Upper lobe of left lung (tissue), 6 donors: ENCODE data around the gene TMEM126B. TPM values are rescaled to one million over a fixed set of nuclear protein-coding genes. Genes with fewer than 3 reads are reported as not detected.

Experiments
- ATAC-seq, 2 donors: fragments of 200-7000 bp; cut with Tn5 transposase; one replicate each; pipeline ENCODE4 v1.9.1; 2022; ENCODE audit warnings: mild to moderate bottlenecking in 2 of 2, moderate library complexity in 2 of 2; ENCODE audit not compliant: low FRiP score in 2 of 2
- DNase-seq, 2 donors: peaks; one replicate each; pipeline ENCODE4 v3.0.0-alpha.2; 2019 to 2020
- H3K27ac ChIP-seq, 4 donors: fragments of 200-600 bp; sonication (generic); one replicate each; pipeline ENCODE4 v1.5.1; 2016 to 2019
- H3K27me3 ChIP-seq, 4 donors: fragments of 200-600 bp; sonication (generic); one replicate each; pipeline ENCODE4 v1.5.1; 2017 to 2019
- H3K36me3 ChIP-seq, 4 donors: fragments of 200-600 bp; sonication (generic); one replicate each; pipeline ENCODE4 v1.5.1; 2016 to 2019
- H3K4me1 ChIP-seq, 4 donors: fragments of 200-600 bp; sonication (generic); one replicate each; pipeline ENCODE4 v1.5.1; 2018 to 2019
- H3K4me3 ChIP-seq, 4 donors: fragments of 200-600 bp; sonication (generic); one replicate each; pipeline ENCODE4 v1.5.1; 2017 to 2019; ENCODE audit warnings: mild to moderate bottlenecking in 2 of 4, moderate library complexity in 1 of 4
- H3K9me3 ChIP-seq, 4 donors: fragments of 200-600 bp; sonication (generic); one replicate each; pipeline ENCODE4 v1.5.1; 2018 to 2019
- EP300 ChIP-seq, 4 donors: sonication (generic); formaldehyde crosslinking; IDR thresholded peaks; one replicate each; pipeline ENCODE4 v1.5.1; 2017; ENCODE audit warnings: antibody characterized with exemption in 4 of 4, control low read depth in 2 of 4
- POLR2A ChIP-seq, 4 donors: fragments of 450-650 bp; IDR thresholded peaks; one replicate each; pipeline ENCODE4 v1.5.1; 2016 to 2017; ENCODE audit warnings: antibody characterized with exemption in 4 of 4, mild to moderate bottlenecking in 2 of 4
- POLR2AphosphoS5 ChIP-seq, 2 donors: sonication (generic); formaldehyde crosslinking; IDR thresholded peaks; one replicate each; pipeline ENCODE4 v1.5.1; 2017; ENCODE audit warnings: antibody characterized with exemption in 2 of 2
- WGBS, 2 donors: methylation state at CpG; one replicate each; pipeline ENCODE4 v1.1.5; 2017 to 2018; 5-methylcytosine and 5-hydroxymethylcytosine counted together
- total RNA-seq, 6 donors: library from RNA; depleted of rRNA in 4 of 6; stranded (reverse); fragments of >200 nt in 4 of 6; gene quantifications; one replicate each; pipeline versions ENCODE4 v1.1.0 to v1.2.1, GENCODE V29; 2016 to 2021
- TF ChIP-seq, protein P1 (sequence below), 6 experiments: fragments of 450-650 bp in 4 of 6; fragments of 200-600 bp in 2 of 6; sonication (generic) in 2 of 6; IDR thresholded peaks; one replicate each; pipeline ENCODE4 v1.5.1; 2016 to 2019; ENCODE audit warnings: antibody characterized with exemption in 6 of 6
- donor health status: DM: no; HTN: no; CAD: no; lungs with moderate emphysema.
- donor health status: DM: no; HTN: yes; CAD: no; lungs with severe emphysema.

Gene TMEM126B
- total RNA-seq, 6 donors from 2014 or later: 19.3 to 72.6 (median 44.8) TPM

DNA sequence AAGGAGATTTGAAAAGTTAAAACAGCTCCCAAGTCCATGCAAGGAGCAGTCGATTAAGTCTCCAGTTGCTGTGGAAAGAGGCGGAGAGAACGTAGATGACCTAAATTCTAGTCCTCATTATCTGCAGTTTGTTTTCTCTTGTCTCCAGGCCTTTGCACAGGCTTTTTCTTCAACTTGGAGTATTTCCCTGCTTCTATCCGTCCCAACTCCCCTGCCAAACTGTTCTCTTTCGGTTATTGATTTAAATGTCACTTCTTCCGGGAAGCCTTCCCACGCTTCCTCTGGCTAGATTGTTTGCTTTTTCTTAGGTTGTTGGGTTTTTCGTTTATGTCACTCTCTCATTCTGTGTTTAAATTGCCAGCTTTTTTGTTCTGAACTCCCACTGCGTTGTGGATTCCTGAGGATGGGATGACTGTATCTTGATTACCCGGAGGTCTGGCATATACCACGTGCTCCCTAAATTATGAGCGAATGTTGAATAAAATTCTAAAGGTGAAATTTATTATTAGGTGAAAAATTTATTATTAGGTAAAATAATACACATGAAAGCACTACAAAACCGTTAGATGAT is 463 bp downstream of the TMEM126B start:
- Histone ChIP-seq H3K36me3 (peaks cover 0 to 18% (median 1%) of the 10 kb centered on the region in 4 donors), H3K4me1 (peaks cover 8 to 25% (median 14%) of the 10 kb centered on the region in 4 donors), H3K4me3 (peak overlapping the region; percentile 65 to 83 (median 76)), H3K27me3 (no peaks in the 10 kb centered on the region), H3K9me3 (no peaks in the 10 kb centered on the region), H3K27ac (peak overlapping the region; percentile 87 to 97 (median 96))
- ATAC-seq (peak in 1 of 2 donors; percentile 21), DNase-seq (no peak)
- TF ChIP-seq POLR2AphosphoS5 (IDR thresholded peaks at IDR 0.05) (no peak), EP300 (IDR thresholded peaks at IDR 0.05) (no peak), POLR2A (IDR thresholded peaks at IDR 0.05) (no peak)
- TF ChIP-seq, protein P1, sequence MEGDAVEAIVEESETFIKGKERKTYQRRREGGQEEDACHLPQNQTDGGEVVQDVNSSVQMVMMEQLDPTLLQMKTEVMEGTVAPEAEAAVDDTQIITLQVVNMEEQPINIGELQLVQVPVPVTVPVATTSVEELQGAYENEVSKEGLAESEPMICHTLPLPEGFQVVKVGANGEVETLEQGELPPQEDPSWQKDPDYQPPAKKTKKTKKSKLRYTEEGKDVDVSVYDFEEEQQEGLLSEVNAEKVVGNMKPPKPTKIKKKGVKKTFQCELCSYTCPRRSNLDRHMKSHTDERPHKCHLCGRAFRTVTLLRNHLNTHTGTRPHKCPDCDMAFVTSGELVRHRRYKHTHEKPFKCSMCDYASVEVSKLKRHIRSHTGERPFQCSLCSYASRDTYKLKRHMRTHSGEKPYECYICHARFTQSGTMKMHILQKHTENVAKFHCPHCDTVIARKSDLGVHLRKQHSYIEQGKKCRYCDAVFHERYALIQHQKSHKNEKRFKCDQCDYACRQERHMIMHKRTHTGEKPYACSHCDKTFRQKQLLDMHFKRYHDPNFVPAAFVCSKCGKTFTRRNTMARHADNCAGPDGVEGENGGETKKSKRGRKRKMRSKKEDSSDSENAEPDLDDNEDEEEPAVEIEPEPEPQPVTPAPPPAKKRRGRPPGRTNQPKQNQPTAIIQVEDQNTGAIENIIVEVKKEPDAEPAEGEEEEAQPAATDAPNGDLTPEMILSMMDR (IDR thresholded peaks at IDR 0.05): no peak
- WGBS, 2 donors: 1 to 2% methylated on average over 13 of the region's 13 CpGs

DNA sequence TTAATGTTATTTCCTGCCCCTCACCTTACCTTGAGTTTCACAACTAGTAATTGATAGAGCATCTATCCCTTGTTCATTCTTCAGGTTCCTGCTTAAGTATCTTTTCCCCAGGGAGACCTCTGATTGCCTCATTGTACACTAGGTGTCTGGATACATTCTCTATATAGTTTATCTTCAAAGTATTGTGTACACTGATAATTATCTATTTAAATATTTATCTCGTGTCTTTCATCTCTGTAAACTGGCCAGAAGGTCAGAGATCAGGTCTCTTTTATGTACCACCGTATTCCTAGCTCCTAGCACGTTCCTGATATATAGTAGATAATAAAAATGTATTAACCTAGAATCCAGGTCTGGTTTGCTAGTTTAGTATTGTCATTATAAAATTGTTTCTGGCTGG is 6.4 kb downstream of the TMEM126B start:
- WGBS, 2 donors: 76 to 81% methylated on average over 3 of the region's 3 CpGs
- DNase-seq: no peak
- no peak for ATAC-seq
- Histone ChIP-seq H3K4me3 (no peak overlapping the region), H3K36me3 (peaks cover 13 to 63% (median 22%) of the 10 kb centered on the region in 4 donors), H3K9me3 (no peaks in the 10 kb centered on the region), H3K27ac (no peak overlapping the region), H3K27me3 (no peaks in the 10 kb centered on the region), H3K4me1 (peaks cover under 1 to 7% (median 5%) of the 10 kb centered on the region in 4 donors)
- no peak for TF ChIP-seq POLR2AphosphoS5 (IDR thresholded peaks at IDR 0.05)

DNA sequence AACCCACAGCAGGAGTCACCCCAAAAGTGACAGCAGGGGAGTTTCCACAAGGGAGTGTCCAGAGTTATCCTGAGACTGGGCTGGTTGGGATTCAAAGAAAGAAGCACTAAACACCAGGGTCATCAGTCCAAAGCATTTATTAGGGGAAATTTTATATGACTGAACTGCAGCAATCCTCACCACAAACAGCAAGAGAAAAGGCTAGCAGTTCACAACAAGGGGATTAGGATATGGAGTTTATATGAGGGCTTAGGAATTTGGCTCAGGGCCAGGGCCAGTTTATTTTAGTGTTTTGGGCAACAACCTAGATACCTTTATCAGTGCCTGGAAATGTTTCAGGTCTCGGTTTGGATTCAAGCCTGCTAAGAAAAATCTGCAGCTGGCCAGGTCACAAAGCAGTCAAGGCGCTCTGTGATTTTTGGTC is 14.8 kb downstream of the TMEM126B start:
- DNase-seq (no peak), ATAC-seq (no peak)
- no peak overlapping the region for H3K27ac ChIP-seq
- no peaks in the 10 kb centered on the region for H3K9me3 ChIP-seq
- H3K4me3 ChIP-seq: no peak overlapping the region
- peaks cover 0 to 6% (median 0%) of the 10 kb centered on the region in 4 donors for H3K36me3 ChIP-seq
- TF ChIP-seq EP300 (IDR thresholded peaks at IDR 0.05) (no peak), POLR2A (IDR thresholded peaks at IDR 0.05) (no peak), POLR2AphosphoS5 (IDR thresholded peaks at IDR 0.05) (no peak)
- TF ChIP-seq, protein P1 (IDR thresholded peaks at IDR 0.05): no peak
- H3K27me3 ChIP-seq: no peaks in the 10 kb centered on the region
- H3K4me1 ChIP-seq: peaks cover 1 to 10% (median 5%) of the 10 kb centered on the region in 4 donors
- 56 to 70% methylated on average over 2 of the region's 2 CpGs for WGBS, 2 donors

DNA sequence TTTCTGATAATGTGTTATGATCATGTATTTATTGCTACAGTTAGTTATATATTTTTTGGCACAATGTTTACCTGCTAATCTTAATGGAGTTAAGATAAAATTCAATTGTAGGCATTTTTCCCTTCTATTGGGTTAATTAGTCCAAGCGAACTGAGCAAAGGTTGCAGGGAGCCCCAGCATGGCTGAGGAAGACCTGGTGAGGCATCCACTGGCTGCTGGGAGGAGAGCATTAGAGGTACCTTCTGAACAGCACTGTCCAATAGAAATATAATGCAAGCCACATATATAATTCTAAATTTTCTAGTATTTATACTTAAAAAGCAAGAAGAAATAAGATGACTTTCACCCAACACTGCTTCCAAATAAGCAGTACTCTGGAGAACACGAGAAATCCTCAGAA is 18.7 kb downstream of the TMEM126B start:
- Histone ChIP-seq H3K27ac (peak overlapping the region; percentile 78 to 81 (median 80)), H3K27me3 (no peaks in the 10 kb centered on the region), H3K36me3 (no peaks in the 10 kb centered on the region), H3K4me3 (peak overlapping the region in 3 of 4 donors; percentile 49 to 67 (median 61)), H3K4me1 (peaks cover 9 to 24% (median 16%) of the 10 kb centered on the region in 4 donors), H3K9me3 (no peaks in the 10 kb centered on the region)
- 32 to 41% methylated on average over 2 of the region's 2 CpGs for WGBS, 2 donors
- DNase-seq (no peak), ATAC-seq (no peak)
- no peak for TF ChIP-seq EP300 (IDR thresholded peaks at IDR 0.05)
- TF ChIP-seq POLR2A (IDR thresholded peaks at IDR 0.05): no peak

DNA sequence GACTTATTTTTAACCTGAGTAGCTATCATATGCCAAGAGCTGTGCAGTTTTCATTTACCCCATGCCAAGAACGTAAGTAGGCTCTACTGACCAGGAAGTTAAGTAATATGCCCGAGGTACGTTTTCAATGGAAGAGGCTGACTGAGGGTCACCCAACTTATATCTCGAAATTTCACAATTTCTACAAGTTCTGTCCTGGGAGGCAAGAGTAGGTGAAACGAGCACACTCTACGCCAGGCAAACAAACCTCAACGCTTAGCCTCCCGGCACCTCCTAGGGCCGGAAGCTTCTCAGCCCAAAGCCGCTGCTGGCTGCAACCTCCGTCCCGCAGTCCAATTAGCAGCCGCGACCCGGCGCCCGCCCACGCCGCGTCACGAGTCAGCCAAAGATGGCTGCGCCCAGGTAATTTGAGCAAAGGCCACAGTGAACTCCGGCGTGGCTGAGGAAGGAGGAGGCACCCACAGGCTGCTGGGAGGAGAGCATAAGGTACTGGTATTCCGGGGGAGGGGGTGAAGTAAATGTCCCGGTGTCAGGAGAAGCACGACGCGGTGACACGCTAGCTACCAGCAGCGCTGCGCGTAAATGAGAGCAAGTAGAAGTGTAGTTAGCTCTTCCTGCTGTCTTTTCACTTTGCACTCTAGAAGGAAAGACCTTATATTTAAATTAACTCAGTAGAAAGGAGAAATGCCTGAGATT is 19.4 kb downstream of the TMEM126B start, which contains the start of gene TMEM126A:
Gene TMEM126A, plus strand, starts transcription at position 364 of the 696 bp plus-strand sequence. CDS start 2,289 bp downstream, outside the sequence.
- H3K27ac ChIP-seq: peak within 1 kb of the TSS; percentile 78 to 81 (median 80)
- DNase-seq: peak; percentile 93 to 98
- 0 to 1% methylated on average over 29 to 33 of the region's 33 CpGs for WGBS, 2 donors
- peaks cover 0 to under 1% (median 0%) of the 10 kb centered on the region in 4 donors for H3K36me3 ChIP-seq
- no peaks in the 10 kb centered on the region for H3K27me3 ChIP-seq
- TF ChIP-seq EP300 (IDR thresholded peaks at IDR 0.05) (peak in 1 of 4 donors; percentile 22), POLR2A (IDR thresholded peaks at IDR 0.05) (peak in 2 of 4 donors; percentile 52 to 80), POLR2AphosphoS5 (IDR thresholded peaks at IDR 0.05) (peak; percentile 69 to 85)
- TF ChIP-seq, protein P1 (IDR thresholded peaks at IDR 0.05): peak in 1 of 6 experiments; percentile 7
- peak within 1 kb of the TSS; percentile 48 to 67 (median 55) for H3K4me3 ChIP-seq
- no peaks in the 10 kb centered on the region for H3K9me3 ChIP-seq
- peaks cover 9 to 24% (median 16%) of the 10 kb centered on the region in 4 donors for H3K4me1 ChIP-seq
- peak; percentile 98 to 100 for ATAC-seq
